HL-60 (cell line): Measurements from ENCODE around the gene CR2.

ENCODE experiments used
- POLR2AphosphoS5 ChIP-seq: IDR thresholded peaks from 2 replicates; pipeline ENCODE4 v1.6.1; 2012; ENCODE audit warnings: low read depth
- SPI1 ChIP-seq: IDR thresholded peaks from 2 replicates; pipeline ENCODE4 v1.6.1; 2012; ENCODE audit warnings: low read depth, mild to moderate bottlenecking, borderline replicate concordance
- TF ChIP-seq, protein P1 (sequence below): IDR thresholded peaks from one replicate; pipeline ENCODE4 v1.5.1; 2011; ENCODE audit warnings: low read length, control low read depth, inconsistent platforms; ENCODE audit not compliant: insufficient read depth
- TF ChIP-seq, protein P2 (sequence below): IDR thresholded peaks from 2 replicates; pipeline ENCODE4 v1.6.1; 2012; ENCODE audit warnings: low read depth; ENCODE audit not compliant: insufficient replicate concordance

DNA sequence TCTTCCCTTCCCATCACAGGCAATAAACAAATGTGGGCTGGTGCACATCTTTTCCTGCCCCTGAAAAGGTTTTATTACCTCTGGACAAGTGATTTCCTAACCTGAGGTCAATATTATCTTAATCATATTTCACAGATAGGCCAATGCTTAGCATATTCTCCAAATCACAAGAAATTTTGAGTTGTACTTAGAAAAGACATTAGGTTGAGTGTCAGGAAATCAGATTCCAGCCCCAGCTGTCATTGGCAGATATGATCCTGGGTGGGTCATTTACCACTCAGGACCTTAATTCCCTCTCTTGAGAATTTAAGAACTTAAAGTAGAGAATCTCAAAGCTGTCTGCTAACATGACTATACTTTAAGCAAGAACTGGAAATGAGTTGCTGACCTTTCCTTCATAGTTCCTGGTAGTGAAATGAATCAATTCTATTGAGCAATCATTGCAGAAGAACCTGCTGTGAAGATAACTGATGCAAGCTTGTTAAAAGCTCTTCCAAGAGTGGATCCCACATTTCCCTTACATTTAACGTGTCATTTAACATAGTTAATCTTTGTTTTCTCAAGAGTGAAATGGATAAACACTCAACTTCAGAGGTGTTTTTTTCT, 46.4 kb upstream of the CR2 start:
- TF ChIP-seq, protein P1, sequence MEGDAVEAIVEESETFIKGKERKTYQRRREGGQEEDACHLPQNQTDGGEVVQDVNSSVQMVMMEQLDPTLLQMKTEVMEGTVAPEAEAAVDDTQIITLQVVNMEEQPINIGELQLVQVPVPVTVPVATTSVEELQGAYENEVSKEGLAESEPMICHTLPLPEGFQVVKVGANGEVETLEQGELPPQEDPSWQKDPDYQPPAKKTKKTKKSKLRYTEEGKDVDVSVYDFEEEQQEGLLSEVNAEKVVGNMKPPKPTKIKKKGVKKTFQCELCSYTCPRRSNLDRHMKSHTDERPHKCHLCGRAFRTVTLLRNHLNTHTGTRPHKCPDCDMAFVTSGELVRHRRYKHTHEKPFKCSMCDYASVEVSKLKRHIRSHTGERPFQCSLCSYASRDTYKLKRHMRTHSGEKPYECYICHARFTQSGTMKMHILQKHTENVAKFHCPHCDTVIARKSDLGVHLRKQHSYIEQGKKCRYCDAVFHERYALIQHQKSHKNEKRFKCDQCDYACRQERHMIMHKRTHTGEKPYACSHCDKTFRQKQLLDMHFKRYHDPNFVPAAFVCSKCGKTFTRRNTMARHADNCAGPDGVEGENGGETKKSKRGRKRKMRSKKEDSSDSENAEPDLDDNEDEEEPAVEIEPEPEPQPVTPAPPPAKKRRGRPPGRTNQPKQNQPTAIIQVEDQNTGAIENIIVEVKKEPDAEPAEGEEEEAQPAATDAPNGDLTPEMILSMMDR: no peak
- TF ChIP-seq POLR2AphosphoS5 (no peak), SPI1 (no peak)
- TF ChIP-seq, protein P2, sequence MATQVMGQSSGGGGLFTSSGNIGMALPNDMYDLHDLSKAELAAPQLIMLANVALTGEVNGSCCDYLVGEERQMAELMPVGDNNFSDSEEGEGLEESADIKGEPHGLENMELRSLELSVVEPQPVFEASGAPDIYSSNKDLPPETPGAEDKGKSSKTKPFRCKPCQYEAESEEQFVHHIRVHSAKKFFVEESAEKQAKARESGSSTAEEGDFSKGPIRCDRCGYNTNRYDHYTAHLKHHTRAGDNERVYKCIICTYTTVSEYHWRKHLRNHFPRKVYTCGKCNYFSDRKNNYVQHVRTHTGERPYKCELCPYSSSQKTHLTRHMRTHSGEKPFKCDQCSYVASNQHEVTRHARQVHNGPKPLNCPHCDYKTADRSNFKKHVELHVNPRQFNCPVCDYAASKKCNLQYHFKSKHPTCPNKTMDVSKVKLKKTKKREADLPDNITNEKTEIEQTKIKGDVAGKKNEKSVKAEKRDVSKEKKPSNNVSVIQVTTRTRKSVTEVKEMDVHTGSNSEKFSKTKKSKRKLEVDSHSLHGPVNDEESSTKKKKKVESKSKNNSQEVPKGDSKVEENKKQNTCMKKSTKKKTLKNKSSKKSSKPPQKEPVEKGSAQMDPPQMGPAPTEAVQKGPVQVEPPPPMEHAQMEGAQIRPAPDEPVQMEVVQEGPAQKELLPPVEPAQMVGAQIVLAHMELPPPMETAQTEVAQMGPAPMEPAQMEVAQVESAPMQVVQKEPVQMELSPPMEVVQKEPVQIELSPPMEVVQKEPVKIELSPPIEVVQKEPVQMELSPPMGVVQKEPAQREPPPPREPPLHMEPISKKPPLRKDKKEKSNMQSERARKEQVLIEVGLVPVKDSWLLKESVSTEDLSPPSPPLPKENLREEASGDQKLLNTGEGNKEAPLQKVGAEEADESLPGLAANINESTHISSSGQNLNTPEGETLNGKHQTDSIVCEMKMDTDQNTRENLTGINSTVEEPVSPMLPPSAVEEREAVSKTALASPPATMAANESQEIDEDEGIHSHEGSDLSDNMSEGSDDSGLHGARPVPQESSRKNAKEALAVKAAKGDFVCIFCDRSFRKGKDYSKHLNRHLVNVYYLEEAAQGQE: no peak
